Stimulated activated naive CD8-positive, alpha-beta T cell treated with anti-CD3 and anti-CD28 coated beads, Interleukin-15, Interleukin-2, amounts not matched to agents 100 ng/mL and 50 ng/mL, for 24 hours (primary cell): Measurements from ENCODE around the gene ZNF787.

Source experiments
- H3K27ac Mint-ChIP-seq: one replicate; pipeline ENCODE4 v1.8.0; 2021; ENCODE audit warnings: mild to moderate bottlenecking, mixed read lengths
- H3K27me3 Mint-ChIP-seq: one replicate; pipeline ENCODE4 v1.8.0; 2021; ENCODE audit warnings: mixed read lengths
- H3K36me3 Mint-ChIP-seq: one replicate; pipeline ENCODE4 v1.8.0; 2021; ENCODE audit warnings: low read depth, mixed read lengths
- H3K4me1 Mint-ChIP-seq: one replicate; pipeline ENCODE4 v1.8.0; 2021; ENCODE audit warnings: low read depth, mixed read lengths
- H3K4me3 Mint-ChIP-seq: one replicate; pipeline ENCODE4 v1.8.0; 2021; ENCODE audit warnings: mild to moderate bottlenecking, mixed read lengths
- H3K9me3 Mint-ChIP-seq: one replicate; pipeline ENCODE4 v1.8.0; 2021; ENCODE audit warnings: mixed read lengths

Gene ZNF787

GRCh38 chr19:56080669-56081401 lies 40.3 kb downstream of the ZNF787 start:
- Mint-ChIP-seq H3K27ac (no peak overlapping the region), H3K36me3 (no peaks in the 10 kb centered on the region), H3K4me3 (peak overlapping the region; percentile 69), H3K27me3 (peaks cover 3% of the 10 kb centered on the region), H3K4me1 (peaks cover 14% of the 10 kb centered on the region), H3K9me3 (no peaks in the 10 kb centered on the region)

- Mint-ChIP-seq H3K4me1 (peaks cover 14% of the 10 kb centered on the region), H3K4me3 (no peak overlapping the region), H3K27ac (no peak overlapping the region), H3K36me3 (no peaks in the 10 kb centered on the region), H3K9me3 (no peaks in the 10 kb centered on the region), H3K27me3 (peaks cover 3% of the 10 kb centered on the region)
Measured at GRCh38 chr19:56079609-56080008, 41.5 kb downstream of the ZNF787 start.

GRCh38 chr19:56076498-56076897 lies 44.6 kb downstream of the ZNF787 start:
- Mint-ChIP-seq H3K4me3 (no peak overlapping the region), H3K4me1 (peaks cover 9% of the 10 kb centered on the region), H3K27ac (no peak overlapping the region), H3K36me3 (no peaks in the 10 kb centered on the region), H3K9me3 (no peaks in the 10 kb centered on the region), H3K27me3 (peaks cover 3% of the 10 kb centered on the region)

- no peak overlapping the region for H3K4me3 Mint-ChIP-seq
- peaks cover 8% of the 10 kb centered on the region for H3K4me1 Mint-ChIP-seq
- no peak overlapping the region for H3K27ac Mint-ChIP-seq
- no peaks in the 10 kb centered on the region for H3K36me3 Mint-ChIP-seq
- H3K9me3 Mint-ChIP-seq = no peaks in the 10 kb centered on the region
- peaks cover 2% of the 10 kb centered on the region for H3K27me3 Mint-ChIP-seq
Measured at GRCh38 chr19:56071151-56071550, 49.9 kb downstream of the ZNF787 start.

- no peak overlapping the region for H3K4me3 Mint-ChIP-seq
- H3K4me1 Mint-ChIP-seq = peaks cover 12% of the 10 kb centered on the region
- no peaks in the 10 kb centered on the region for H3K9me3 Mint-ChIP-seq
- H3K27ac Mint-ChIP-seq = no peak overlapping the region
- H3K36me3 Mint-ChIP-seq = no peaks in the 10 kb centered on the region
- peaks cover 11% of the 10 kb centered on the region for H3K27me3 Mint-ChIP-seq
Measured at GRCh38 chr19:56069642-56070041, 51.5 kb downstream of the ZNF787 start.

- peaks cover 3% of the 10 kb centered on the region for H3K9me3 Mint-ChIP-seq
- H3K27ac Mint-ChIP-seq = no peak overlapping the region
- peak overlapping the region; percentile 58 for H3K4me3 Mint-ChIP-seq
- H3K4me1 Mint-ChIP-seq = peaks cover 12% of the 10 kb centered on the region
- H3K27me3 Mint-ChIP-seq = peaks cover 38% of the 10 kb centered on the region
- H3K36me3 Mint-ChIP-seq = no peaks in the 10 kb centered on the region
Measured at GRCh38 chr19:56066152-56067023, 54.7 kb downstream of the ZNF787 start.

- H3K36me3 Mint-ChIP-seq = no peaks in the 10 kb centered on the region
- H3K27ac Mint-ChIP-seq = no peak overlapping the region
- H3K9me3 Mint-ChIP-seq = peaks cover 9% of the 10 kb centered on the region
- H3K4me1 Mint-ChIP-seq = no peaks in the 10 kb centered on the region
- peaks cover 11% of the 10 kb centered on the region for H3K27me3 Mint-ChIP-seq
- H3K4me3 Mint-ChIP-seq = no peak overlapping the region
Measured at GRCh38 chr19:56053596-56053995, 67.5 kb downstream of the ZNF787 start.
